GM19452 (cell line): ENCODE measurements around the gene WDTC1.
"Not testable (repeated sequence)": the region's sequence is repeated elsewhere in the genome, so short reads cannot be mapped to it uniquely, and the experiment has no call there.

ENCODE experiments used
- ATAC-seq: cut with Tn5 transposase; IDR thresholded peaks from one replicate; pipeline ENCODE4 v1.9.1; 2021; ENCODE audit not compliant: unreplicated experiment

Gene WDTC1

DNA sequence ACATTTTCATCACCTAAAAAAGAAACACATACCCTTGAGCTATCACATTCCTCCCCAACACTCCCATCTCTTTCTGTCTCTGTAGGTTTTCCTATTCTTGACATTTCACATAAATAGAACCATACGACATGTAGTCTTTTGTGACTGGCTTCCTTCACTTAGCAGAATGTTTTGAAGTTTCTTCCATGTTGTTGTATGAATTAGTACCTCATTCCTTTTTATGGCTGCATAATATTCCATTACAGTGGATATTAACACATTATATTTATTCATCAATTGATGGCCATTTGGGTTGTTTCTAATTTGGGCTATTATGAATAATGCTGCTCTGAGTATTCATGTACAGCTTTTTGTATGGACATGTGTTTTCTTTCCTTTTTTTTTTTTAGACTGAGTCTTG is 11.8 kb downstream of the WDTC1 start:
- ATAC-seq = no peak

DNA sequence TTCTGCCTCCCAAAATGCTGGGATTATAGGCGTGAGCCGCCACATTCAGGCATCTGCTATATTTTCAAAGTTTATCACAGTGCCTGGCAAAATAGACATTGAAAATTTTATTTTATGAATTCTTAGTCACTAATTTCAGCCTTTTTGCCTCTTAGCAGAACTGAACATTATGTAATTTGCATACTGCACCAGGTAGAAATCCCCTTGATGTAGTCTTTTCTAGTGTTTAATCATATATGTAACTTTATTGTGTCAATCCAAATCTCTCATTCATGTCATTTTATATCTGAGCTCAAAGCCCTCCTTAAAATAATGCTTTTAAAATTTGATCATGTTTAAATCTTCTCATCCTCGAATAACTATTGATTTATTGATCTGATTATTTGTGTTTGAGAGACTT is 19.2 kb downstream of the WDTC1 start:
- ATAC-seq = no peak

DNA sequence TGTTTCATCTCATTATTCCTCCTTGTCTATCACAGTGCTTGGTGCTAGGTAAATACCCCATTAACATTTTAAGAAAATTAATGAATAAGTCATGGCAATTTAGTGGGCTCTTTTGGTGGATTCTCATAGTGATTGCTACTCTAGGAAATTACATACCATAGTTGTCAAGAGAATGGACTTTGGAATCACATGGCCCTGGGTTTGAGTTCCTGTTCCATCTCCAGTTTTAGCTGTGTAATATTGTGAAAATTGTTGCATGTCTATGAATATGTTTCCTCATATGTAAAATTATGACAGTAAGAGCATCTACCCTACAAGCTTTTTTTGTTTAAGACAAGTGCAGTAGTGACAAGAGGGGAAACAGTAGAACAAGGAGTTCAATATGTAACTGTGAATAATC is 20.7 kb downstream of the WDTC1 start:
- no peak for ATAC-seq

DNA sequence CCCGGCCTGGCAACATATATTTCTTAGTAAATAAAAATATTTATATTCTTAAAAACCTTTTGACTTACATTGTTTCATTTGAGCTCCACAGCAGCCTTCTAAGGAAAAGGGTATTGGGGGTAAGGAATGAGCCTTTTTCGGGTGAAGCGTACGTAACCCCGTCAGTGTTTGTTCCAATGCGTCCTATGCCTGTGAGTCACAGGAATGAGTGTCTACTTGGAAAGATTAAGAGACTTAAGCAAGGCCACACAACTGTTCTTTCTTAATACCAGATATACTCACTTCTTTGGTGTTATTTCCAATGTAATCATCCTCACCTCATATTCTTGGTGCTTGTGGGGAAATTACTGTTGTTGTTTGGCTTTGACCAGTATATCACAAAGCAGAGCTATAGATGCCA is 22.7 kb downstream of the WDTC1 start:
- no peak for ATAC-seq

DNA sequence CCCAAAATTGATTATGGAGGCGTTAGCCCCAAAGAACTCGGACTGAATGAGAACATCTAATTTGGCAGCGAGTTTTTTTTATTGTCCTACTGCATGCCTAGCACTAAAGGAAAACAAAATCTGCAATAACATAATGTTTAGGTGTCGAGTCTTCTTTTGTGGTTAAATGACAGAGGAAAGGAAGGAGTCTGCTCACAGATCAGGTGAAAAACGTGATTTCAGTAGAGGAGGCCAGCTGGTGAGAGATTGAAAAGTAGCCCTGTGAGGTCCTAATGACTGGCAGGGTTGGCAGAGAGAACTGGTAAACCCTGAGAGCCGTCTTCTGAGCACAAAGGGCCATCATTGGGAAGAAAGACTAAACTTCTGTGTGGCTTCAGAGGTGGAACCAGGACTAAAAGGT is 24.2 kb downstream of the WDTC1 start:
- no peak for ATAC-seq

DNA sequence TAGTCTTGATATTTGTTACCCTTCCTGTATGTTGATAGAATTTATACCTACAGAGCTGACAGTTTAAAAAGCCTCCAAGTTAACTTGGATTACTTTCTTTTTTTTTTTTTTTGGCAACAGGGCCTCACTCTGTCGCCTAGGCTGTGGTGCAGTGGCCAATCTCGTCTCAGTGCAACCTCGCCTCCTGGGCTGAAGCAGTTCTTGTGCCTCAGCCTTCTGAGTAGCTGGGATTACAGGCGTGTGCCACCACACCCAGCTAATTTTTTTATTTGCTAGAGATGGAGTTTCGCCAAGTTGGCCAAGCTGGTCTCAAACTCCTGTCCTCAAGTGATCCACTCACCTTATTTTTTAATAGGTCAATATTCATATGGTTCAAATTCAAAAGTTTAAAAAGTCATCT is 32.7 kb downstream of the WDTC1 start:
- ATAC-seq = no peak

DNA sequence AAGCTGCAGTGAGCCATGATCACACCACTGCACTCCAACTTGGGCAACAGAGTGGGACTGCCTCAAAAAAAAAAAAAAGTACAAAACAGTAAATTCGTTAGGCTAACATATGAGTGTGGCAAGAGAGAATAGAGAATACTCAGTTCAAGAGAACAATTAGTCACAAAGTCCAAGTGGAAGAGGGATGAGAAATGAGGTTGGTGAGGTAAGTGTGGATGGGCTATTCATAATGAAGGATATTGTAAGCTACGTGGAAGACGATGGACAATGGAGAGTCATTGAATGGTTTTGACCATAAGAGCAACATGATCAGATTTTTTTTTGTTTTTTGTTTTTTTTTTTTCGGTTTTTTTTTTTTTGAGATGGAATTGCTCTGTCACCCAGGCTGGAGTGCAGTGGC is 34.8 kb downstream of the WDTC1 start:
- no peak for ATAC-seq

DNA sequence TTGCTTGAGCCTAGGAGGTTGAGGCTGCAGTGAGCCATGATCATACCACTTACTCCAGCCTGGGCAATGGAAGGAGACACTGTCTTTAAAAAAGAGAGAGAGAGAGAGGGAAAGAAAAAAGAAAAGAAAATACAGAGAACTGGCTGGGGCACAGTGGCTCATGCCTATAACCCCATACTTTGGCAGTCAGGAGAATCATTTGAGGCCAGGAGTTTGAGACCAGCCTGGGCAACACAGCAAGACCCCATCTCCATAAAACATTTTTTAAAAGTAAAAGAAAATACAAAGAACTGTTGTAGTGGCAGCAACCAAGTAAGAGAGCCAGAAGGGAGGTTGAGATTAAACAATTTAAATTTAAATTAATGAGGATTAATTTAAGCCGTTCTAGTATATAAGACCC is 39.8 kb downstream of the WDTC1 start:
- ATAC-seq = no peak

DNA sequence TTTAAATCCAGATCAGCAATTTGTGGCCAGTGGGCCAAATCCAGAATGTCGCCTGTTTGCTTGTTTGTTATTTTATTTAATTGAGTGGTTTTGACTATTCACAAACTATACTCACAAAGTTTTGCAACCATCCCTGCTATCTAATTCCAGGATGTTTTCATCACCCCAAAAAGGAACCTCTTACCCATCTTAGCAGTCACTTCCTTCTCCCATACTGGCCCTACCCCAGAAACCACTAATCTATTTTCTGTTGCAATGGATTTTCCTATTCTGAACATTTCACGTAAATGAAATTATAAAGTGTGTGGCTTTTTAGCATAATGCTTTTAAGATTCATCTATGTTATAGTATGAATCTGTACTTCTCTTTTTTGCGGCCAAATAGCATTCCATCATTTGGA is 41.3 kb downstream of the WDTC1 start:
- ATAC-seq = no peak

DNA sequence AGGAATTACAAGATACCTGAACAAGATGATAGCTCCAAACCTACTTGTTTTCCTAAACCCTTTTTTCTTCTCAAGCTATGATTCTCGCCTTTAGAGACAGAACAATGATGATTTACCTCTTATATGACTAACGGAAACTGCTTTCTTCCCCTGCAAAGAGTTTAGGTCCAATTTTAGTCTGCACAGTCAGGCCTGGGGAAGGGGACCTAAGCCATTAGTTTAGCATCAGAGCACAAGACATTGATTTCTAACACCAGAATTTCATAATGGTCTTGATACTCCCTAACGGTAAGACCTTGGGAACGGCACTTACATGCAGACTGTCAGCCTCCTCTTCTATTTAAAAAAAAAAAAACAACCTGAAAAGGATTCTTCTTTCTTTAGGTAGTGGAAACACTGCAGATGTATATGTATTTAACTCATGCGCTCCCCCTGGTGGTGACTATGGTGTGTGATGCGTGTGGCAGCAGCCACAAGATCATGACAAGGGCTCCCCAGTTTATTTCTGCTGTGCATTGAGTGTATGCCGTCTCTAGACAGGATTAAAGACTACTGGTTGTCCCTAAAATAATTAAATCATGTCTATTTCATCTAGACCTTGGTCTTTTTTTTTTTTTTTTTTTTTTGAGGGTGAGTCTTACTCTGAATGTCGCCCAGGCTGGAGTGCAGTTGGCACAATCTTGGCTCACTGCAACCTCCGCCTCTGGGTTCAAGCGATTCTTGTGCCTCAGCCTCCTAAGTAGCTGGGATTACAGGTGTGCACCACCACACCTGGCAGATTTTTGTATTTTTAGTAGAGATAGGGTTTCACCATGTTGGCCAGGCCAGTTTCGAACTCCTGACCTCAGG is 50.2 kb downstream of the WDTC1 start:
- no peak for ATAC-seq

DNA sequence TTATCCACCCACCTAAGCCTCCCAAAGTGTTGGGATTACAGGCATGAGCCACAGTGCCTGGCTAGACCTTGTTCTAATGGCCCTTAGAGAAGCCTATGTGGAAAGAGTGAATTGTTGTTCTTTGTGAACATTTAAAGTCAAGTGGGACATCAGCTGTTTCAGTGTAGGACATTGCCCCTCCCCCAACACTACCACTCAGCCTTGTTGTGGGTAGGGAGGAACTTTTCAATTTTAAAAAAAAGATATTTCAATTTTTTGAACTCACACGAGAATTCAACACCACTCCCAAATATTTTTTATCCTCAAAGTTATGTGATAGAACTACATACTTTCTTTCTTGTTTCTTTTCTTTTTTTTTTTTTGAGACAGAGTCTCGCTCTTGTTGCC is 50.8 kb downstream of the WDTC1 start:
- no peak for ATAC-seq

DNA sequence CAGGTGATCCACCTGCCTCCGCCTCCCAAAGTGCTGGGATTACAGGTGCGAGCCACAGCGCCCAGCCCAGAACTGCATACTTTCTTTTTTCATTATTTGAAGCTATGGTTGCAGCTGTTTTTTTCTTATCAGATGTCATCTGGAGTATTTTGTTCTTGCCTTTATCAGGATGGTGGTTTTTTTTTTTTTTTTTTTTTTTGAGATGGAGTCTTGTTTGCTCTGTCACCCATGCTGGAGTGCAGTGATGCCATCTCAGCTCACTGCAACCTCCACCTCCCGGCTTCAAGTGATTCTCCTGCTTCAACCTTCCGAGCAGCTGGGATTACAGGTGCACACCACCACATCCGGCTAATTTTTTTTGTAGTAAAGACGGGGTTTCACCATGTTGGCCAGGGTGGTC is 51.4 kb downstream of the WDTC1 start:
- ATAC-seq = not testable (repeated sequence)

DNA sequence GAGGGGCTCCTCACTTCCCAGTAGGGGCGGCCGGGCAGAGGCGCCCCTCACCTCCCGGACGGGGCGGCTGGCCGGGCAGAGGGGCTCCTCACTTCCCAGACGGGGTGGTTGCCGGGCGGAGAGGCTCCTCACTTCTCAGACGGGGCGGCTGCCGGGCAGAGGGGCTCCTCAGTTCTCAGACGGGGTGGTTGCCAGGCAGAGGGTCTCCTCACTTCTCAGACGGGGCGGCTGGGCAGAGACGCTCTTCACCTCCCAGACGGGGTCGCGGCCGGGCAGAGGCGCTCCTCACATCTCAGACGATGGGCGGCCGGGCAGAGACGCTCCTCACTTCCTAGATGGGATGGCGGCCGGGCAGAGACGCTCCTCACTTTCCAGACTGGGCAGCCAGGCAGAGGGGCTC is 54.7 kb downstream of the WDTC1 start:
- not testable (repeated sequence) for ATAC-seq

DNA sequence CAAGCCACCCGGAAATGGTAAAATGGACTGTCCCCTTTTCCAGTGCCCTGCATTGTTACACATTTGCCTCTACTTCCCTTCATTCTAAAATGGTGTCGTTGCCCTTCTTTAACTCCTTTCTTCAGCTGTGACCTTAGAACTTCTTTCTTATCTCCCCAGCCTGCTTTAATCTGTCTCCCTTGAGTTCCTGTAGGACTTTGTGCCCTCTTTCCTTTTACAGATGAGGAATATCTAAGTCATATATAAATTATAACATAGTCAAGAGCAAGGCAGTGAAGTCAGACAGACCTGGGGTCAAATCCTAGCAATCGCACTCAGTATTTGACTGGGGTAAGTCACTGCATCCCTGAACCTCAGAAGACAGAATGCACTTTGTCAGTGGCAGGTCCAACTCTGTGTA is 56.1 kb downstream of the WDTC1 start:
- ATAC-seq = no peak

DNA sequence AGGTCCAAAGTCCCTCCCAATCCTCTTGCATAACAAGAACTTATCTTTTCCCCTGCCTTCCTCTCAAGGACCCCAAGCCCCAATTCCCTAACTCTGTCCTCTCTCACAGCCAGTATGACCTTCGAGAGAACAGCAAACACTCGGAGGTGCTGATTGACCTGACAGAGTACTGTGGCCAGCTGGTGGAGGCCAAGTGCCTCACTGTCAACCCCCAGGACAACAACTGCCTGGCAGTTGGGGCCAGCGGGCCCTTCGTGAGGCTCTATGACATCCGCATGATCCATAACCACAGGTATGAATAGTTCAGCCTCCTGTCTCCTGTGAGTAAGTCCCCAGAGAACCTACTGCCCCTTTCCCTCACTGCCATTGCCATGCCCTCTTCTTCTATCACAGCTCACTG is 57.7 kb downstream of the WDTC1 start:
- ATAC-seq = no peak

DNA sequence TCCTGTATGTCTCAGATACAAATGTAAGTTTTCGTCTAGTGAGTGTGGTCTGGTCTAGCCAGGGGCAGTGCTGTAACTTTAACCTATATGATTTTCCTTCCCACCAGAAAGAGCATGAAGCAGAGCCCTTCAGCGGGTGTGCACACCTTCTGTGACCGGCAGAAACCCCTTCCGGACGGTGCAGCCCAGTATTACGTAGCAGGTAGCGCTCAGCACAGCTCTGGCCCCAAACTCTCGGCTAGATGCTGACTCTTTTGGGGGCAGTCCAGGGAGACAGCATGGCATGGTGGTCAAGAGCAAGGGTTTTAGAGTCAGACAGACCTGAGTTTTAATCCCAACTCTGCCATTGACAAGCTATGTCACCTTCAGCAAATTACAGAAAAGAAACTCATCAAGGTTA is 59.5 kb downstream of the WDTC1 start:
- no peak for ATAC-seq

DNA sequence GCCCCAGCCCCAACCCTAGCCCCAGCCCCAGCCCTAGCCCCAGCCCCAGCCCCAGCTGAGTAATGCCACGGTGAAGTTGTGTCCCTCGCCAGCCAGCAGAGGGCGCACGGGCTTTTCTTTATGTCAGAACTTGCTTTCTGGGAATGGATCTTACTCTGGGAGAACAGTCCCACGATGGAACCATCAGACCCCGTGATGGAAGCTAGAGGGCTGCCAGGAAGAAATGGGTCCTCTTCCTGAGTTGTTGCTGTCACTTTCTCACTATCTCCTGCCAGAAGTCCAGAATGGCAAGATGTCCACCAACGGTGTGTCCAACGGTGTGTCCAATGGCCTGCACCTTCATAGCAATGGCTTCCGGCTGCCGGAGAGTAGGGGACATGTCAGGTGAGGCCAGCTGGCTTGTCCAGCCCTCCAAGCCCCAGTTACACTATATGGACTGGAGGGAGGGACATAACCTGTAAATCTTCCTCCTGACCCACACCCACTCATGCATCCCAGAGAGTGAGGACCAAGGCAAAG is 62.4 kb downstream of the WDTC1 start:
- no peak for ATAC-seq

DNA sequence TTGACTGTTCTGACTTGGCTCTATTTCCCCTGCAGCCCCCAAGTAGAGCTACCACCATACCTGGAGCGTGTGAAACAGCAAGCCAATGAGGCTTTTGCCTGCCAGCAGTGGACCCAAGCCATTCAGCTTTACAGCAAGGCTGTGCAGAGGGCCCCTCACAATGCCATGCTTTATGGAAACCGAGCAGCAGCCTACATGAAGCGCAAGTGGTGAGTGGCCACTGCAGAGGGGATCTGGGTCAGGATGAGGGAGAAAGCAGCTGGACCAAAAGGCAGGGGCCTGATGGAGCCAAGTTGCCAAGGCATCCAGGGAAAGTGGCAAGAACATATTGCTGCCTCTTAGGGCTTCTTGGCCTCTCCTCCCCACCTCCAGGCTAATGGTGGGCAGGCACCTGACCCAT is 63.5 kb downstream of the WDTC1 start:
- ATAC-seq = no peak

DNA sequence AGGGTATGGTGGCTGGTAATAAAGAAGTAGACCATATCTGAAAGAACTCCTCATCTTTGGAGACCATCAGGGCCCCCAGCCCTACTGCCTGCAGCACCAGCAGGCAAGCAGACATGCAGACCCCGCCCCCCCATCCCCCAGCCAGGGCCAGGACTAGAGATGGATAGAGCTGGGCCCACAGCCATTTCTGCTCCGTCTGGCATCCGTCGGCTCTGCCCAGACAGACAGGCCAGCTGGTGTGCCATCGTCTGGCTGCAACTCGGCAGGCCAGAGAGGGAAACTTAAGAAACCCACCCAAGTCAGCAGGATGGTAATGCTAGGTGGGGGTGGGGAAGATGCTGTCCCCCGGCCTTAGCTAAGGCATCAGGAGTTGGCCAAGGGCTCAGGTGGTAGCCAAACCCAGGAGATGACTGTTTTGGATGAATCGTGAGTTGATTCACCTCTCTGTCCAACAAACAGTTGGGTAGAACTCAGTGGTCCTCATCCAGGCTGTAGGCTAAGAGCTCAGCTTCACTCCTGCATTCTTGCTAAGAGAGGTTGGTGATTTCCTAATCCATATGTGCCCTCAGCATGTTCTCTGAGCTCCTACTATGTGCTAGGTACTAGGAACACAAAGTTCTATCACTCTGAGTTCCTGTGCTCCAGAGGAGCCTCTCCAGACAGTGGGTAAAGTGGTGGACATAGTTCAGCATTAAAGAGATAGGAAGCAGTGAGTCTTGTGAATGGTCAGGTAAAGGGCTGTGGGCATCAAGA is 64.4 kb downstream of the WDTC1 start:
- ATAC-seq = no peak

DNA sequence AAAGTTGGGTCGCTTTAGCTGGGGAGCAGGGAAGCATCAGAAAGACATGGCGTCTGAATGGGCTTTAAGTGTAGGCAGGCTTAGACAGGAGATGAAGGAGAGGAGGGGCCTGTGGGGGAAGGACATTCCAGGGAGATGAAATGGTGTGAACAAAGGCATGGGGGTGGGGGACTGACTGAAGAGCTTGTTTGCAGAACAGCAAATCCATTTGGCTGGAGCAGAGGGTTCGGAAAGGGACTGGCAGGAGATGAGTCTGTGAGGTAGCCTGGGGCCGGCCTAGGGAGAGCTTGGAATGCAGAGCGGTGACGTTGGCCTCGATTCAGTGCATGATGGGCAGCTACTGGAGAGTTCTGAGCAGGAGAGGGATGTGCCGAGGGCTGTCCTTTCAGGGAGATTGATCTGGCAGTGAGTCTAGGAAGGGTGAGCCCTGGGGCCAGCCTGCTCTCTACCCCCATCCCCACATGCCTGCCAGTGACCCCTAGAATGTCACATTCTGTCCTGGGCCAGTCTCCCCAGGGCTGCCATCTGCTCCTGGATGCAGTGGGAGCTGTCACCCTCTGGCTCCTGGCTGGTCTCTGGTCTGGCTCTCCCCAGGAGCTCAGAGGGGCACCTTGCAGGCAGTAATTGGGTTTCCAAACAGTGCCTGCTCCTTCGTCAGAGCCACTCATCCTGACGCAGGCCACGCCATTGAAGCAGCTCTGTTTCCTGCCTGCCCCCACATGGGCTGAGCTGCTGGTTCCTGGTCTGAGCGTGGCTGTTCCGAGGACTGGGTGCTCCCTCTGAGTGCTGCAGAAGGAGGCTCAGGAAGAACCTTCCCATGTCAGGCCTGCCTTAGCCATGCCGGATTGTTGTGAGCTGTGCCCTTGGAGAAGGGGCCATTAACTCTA is 65.2 kb downstream of the WDTC1 start:
- ATAC-seq = no peak

DNA sequence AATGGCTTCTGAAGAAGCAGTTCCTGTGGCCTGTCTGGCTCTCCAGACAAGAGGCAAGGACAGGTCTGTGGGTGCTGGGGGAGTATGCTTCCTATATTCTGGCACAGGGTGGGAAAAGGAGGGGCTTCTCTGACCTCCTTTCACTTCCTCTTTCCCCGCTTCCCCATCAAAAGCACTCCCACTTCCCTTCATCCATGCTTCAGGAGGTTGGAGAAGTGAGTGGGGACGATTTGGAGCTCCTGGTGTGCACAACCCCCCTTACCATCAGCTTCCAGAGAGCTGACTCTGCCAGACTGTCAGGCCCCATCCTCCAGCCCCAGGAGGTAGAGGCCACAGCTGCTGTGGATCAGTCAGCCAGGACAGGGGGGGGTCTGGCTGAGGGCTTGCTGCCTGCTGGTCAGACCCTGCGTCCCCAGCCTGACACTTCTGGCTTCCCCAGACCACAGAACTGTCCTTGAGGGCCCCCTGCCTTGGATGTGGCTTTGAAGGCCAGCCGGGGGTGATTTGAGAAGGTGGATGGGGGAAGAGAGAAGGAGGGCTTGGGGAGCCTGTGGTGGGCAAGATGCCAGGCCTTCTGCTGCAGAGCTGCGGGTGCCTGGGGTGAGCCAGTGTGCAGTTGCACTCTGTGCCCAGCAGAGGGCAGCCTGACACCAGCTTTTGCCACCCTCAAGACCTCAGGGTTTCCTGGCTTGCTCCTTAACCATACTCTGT is 66.1 kb downstream of the WDTC1 start:
- ATAC-seq = no peak
